HEK293T (cell line): ENCODE data around the gene EHBP1.

Source experiments
- CTCF ChIA-PET: fragments of 350-600 bp; formaldehyde crosslinking; extraction: SDS; loops from one replicate; lab custom pipeline; 2021; ENCODE audit warnings: antibody characterized with exemption, inconsistent platforms; lab: Yijun Ruan, JAX
- POLR2A ChIA-PET: fragments of 350-600 bp; formaldehyde crosslinking; extraction: SDS; loops from one replicate; lab custom pipeline; 2020; ENCODE audit warnings: antibody characterized with exemption, inconsistent platforms; lab: Yijun Ruan, JAX
- DNase-seq: peaks from one replicate; pipeline ENCODE4 v3.0.0; 2012; ENCODE audit warnings: mixed read lengths; ENCODE audit errors: extremely low spot score
- ARNT ChIP-seq: fragments of 450-650 bp; IDR thresholded peaks from 2 replicates; pipeline ENCODE4 v1.6.1; 2017; ENCODE audit warnings: mild to moderate bottlenecking
- BHLHE40 ChIP-seq: fragments of 450-650 bp; IDR thresholded peaks from 2 replicates; pipeline ENCODE4 v1.6.1; 2016; ENCODE audit warnings: mild to moderate bottlenecking, moderate library complexity, borderline replicate concordance
- CTBP1 ChIP-seq: fragments of 450-650 bp; IDR thresholded peaks from 2 replicates; pipeline ENCODE4 v1.6.1; 2016; ENCODE audit warnings: borderline replicate concordance
- ELF4 ChIP-seq: fragments of 450-650 bp; IDR thresholded peaks from 2 replicates; pipeline ENCODE4 v1.6.1; 2017; ENCODE audit warnings: antibody characterized with exemption
- FOXA1 ChIP-seq: fragments of 450-650 bp; IDR thresholded peaks from 2 replicates; pipeline ENCODE4 v1.6.1; 2016; ENCODE audit warnings: mild to moderate bottlenecking
- FOXK2 ChIP-seq: fragments of 450-650 bp; IDR thresholded peaks from 2 replicates; pipeline ENCODE4 v1.6.1; 2016; ENCODE audit warnings: mild to moderate bottlenecking
- FOXM1 ChIP-seq: fragments of 450-650 bp; IDR thresholded peaks from 2 replicates; pipeline ENCODE4 v1.6.1; 2017; ENCODE audit warnings: mild to moderate bottlenecking, borderline replicate concordance
- HDGF ChIP-seq: fragments of 450-650 bp; IDR thresholded peaks from 2 replicates; pipeline ENCODE4 v1.6.1; 2017; ENCODE audit warnings: antibody characterized with exemption, borderline replicate concordance
- L3MBTL2 ChIP-seq: fragments of 450-650 bp; conservative IDR thresholded peaks from 2 replicates; pipeline ENCODE4 v1.6.1; 2016; ENCODE audit warnings: mild to moderate bottlenecking
- LEF1 ChIP-seq: fragments of 450-650 bp; IDR thresholded peaks from 2 replicates; pipeline ENCODE4 v1.6.1; 2017; ENCODE audit warnings: mild to moderate bottlenecking, borderline replicate concordance
- NFRKB ChIP-seq: fragments of 450-650 bp; IDR thresholded peaks from 2 replicates; pipeline ENCODE4 v1.6.1; 2016; ENCODE audit warnings: mild to moderate bottlenecking, moderate library complexity
- SP1 ChIP-seq: fragments of 450-650 bp; IDR thresholded peaks from 2 replicates; pipeline ENCODE4 v1.6.1; 2017
- SUZ12 ChIP-seq: fragments of 450-650 bp; IDR thresholded peaks from 2 replicates; pipeline ENCODE4 v1.6.1; 2016; ENCODE audit warnings: mild to moderate bottlenecking
- TARDBP ChIP-seq: fragments of 450-650 bp; IDR thresholded peaks from 2 replicates; pipeline ENCODE4 v1.6.1; 2016
- ZNF384 ChIP-seq: fragments of 450-650 bp; IDR thresholded peaks from 2 replicates; pipeline ENCODE4 v1.6.1; 2016
- TF ChIP-seq, protein P1 (sequence below): fragments of 450-650 bp; IDR thresholded peaks from 2 replicates; pipeline ENCODE4 v1.6.1; 2016

Gene EHBP1

GRCh38 chr2:62661263-62661635, 44.3 kb upstream of the EHBP1 start:
- DNase-seq, result no peak
- POLR2A ChIA-PET, result no interaction called here
- CTCF ChIA-PET, result no interaction called here
- TF ChIP-seq FOXK2 (no peak), CTBP1 (no peak), TARDBP (no peak), ZNF384 (no peak), LEF1 (no peak), BHLHE40 (no peak), SP1 (no peak), ARNT (no peak), NFRKB (no peak), FOXM1 (no peak), ELF4 (no peak), FOXA1 (no peak), L3MBTL2 (no peak), SUZ12 (no peak), HDGF (no peak)
- TF ChIP-seq, protein P1, sequence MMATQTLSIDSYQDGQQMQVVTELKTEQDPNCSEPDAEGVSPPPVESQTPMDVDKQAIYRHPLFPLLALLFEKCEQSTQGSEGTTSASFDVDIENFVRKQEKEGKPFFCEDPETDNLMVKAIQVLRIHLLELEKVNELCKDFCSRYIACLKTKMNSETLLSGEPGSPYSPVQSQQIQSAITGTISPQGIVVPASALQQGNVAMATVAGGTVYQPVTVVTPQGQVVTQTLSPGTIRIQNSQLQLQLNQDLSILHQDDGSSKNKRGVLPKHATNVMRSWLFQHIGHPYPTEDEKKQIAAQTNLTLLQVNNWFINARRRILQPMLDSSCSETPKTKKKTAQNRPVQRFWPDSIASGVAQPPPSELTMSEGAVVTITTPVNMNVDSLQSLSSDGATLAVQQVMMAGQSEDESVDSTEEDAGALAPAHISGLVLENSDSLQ, result no peak

- DNase-seq, result no peak
- POLR2A ChIA-PET, result no interaction called here
- CTCF ChIA-PET, result interaction anchor here (0.6 kb wide), 1 partner anchor 30 kb away, joined by 3 read pairs; no protein-coding TSS in a partner anchor
- TF ChIP-seq, protein P1, result no peak
- no peak for TF ChIP-seq ELF4
- TF ChIP-seq NFRKB, result no peak
- TF ChIP-seq HDGF, result no peak
- TF ChIP-seq FOXM1, result no peak
- no peak for TF ChIP-seq CTBP1
- no peak for TF ChIP-seq ARNT
- TF ChIP-seq FOXA1, result no peak
- no peak for TF ChIP-seq TARDBP
- TF ChIP-seq L3MBTL2, result no peak
- no peak for TF ChIP-seq ZNF384
- TF ChIP-seq SUZ12, result no peak
- no peak for TF ChIP-seq LEF1
- no peak for TF ChIP-seq FOXK2
- no peak for TF ChIP-seq BHLHE40
- TF ChIP-seq SP1, result no peak
Measured at GRCh38 chr2:62662131-62662530, 43.4 kb upstream of the EHBP1 start.

DNA sequence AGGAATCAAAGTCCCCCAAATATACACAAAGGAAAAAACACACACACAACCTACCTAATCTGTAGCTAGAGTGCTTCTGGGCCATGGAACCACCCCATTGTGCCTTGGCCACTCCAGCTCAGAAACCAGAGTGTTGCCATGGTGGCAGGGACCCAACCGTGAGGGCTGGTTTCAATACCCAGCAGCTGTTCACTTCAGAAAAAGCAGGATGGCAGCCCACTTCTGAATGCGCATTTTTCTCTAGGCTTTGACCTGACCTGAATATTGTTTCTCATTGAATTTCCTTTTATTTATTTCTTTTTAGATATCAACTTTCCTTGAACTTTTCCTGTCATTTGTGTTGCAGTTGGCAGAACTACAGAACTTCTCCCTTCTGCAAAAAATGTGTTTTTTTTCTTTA, 43.0 kb upstream of the EHBP1 start:
- TF ChIP-seq SUZ12, result no peak
- TF ChIP-seq LEF1, result no peak
- no peak for TF ChIP-seq FOXM1
- POLR2A ChIA-PET, result no interaction called here
- no peak for DNase-seq
- CTCF ChIA-PET, result no interaction called here

GRCh38 chr2:62663411-62663810, 42.1 kb upstream of the EHBP1 start:
- ChIA-PET POLR2A (no interaction called here), CTCF (interaction anchor here (1.1 kb wide), 1 partner anchor 207 kb away, joined by 3 read pairs; no protein-coding TSS in a partner anchor)
- TF ChIP-seq TARDBP, result no peak
- no peak for TF ChIP-seq LEF1
- TF ChIP-seq CTBP1, result no peak
- no peak for TF ChIP-seq SUZ12
- no peak for TF ChIP-seq FOXM1
- no peak for TF ChIP-seq ZNF384
- no peak for TF ChIP-seq NFRKB
- no peak for TF ChIP-seq SP1
- no peak for TF ChIP-seq ELF4
- no peak for DNase-seq

DNA sequence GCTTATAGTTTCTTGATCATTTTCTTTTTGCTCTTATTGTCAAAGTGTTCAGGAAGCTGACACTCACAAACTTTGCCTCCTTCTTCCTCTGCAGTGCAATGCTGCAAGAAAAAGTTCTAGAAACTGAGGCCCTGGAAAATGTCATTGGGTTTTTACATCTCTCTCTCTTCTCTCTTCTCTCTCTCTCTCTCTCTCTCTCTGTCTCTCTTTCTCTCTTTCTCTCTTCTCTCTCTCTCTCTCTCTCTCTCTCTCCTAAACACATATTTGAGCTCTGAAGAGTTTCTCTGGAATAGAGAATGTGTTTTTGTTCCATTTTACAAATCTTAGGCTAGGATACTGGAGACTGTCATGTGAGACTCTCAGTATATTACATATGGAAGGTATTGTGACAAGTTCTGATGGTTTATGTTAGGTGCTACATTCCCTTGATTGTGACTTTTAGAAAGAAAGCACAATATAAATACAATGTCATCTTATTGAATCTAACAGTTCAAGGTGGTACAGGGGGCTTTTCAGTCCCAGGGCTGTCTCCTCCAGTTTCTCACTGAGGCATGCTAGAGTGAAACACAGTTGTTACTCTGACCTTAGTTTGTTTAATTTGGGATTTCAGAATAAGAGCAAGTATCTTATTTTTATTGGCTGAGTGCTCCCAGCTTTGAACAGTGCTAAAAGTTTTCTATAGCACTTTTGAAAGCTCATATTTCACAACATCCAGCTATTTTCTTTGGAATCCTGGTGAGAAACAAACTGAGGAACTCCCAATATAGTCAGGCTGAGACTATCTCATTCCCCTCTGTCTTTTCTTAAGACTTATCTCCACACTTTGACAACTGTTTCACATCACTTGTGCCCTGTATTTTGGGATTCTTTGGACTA, 41.4 kb upstream of the EHBP1 start:
- DNase-seq, result no peak
- TF ChIP-seq, protein P1, result no peak
- TF ChIP-seq NFRKB (no peak), FOXK2 (no peak), FOXM1 (no peak), SP1 (no peak), ELF4 (no peak), L3MBTL2 (no peak), ARNT (no peak)
- CTCF ChIA-PET, result interaction anchor here (1.1 kb wide), 1 partner anchor 208 kb away, joined by 3 read pairs; no protein-coding TSS in a partner anchor
- POLR2A ChIA-PET, result no interaction called here

GRCh38 chr2:62665446-62665845, 40.1 kb upstream of the EHBP1 start:
- CTCF ChIA-PET, result no interaction called here
- TF ChIP-seq LEF1 (no peak), HDGF (no peak), SP1 (no peak), TARDBP (no peak), FOXA1 (no peak), CTBP1 (no peak), ARNT (no peak), BHLHE40 (no peak), FOXM1 (no peak), FOXK2 (no peak), ZNF384 (no peak), L3MBTL2 (no peak), SUZ12 (no peak)
- TF ChIP-seq, protein P1, result no peak
- POLR2A ChIA-PET, result no interaction called here
- DNase-seq, result no peak
